GM18867 (cell line): ENCODE results near the gene APEH.
"Not testable (repeated sequence)": the region's sequence is repeated elsewhere in the genome, so short reads cannot be mapped to it uniquely, and the experiment has no call there.

Experiments
- ATAC-seq: cut with Tn5 transposase; IDR thresholded peaks from one replicate; pipeline ENCODE4 v1.9.1; 2021; ENCODE audit warnings: mild to moderate bottlenecking, moderate library complexity; ENCODE audit not compliant: unreplicated experiment

The APEH gene

DNA sequence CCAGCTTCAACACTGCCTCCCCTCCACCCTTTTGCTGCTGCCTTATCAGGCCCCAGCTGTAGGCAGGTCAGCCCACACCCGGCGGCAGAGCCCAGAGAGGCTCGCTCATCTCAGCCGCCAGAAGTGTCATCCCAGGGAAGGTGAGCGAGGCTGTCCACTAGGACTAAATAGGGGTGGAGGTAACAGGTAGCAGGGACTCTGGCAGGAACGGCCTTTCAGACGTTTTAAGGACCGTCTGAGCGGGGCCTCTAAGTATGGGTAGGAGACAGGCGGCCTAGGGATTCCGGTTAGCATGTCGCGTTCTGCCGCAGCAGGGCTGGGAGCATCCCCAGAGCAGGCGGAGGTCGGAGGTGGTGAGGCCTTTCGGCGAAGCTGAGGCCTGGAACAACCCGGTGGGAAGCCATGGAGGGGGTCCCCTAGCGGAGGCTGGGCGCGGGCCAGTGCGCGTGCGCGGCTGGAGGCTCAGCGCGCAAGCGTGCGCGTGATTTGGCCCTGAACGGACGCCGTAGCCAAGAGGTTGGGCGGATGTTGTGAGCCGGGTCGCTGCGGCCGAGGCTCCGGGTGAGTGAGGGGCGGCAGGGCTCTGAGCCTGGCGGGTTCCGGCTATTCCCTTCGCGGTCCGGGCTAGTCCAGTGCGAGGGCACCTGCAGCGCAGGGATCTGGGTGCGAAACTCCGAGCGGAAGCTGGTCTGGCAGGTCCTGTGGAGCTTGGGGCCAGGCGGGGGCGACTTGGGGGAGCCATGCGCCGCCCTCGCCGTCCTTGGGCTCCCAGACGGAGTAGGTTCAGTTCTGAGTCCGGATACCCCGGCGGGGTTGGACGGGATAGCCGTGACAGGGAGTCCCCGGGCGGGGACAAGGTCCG is 15.1 kb downstream of the APEH start, which contains the start of the genes MST1 and RNF123:
TSS of gene MST1 (minus strand) at position 429 of the 862 bp plus-strand sequence. CDS start 783 bp downstream, outside the sequence.
TSS of gene RNF123 (plus strand) at position 512 of the 862 bp plus-strand sequence. CDS start 1,609 bp downstream, outside the sequence.
- peak; percentile 56 for ATAC-seq

DNA sequence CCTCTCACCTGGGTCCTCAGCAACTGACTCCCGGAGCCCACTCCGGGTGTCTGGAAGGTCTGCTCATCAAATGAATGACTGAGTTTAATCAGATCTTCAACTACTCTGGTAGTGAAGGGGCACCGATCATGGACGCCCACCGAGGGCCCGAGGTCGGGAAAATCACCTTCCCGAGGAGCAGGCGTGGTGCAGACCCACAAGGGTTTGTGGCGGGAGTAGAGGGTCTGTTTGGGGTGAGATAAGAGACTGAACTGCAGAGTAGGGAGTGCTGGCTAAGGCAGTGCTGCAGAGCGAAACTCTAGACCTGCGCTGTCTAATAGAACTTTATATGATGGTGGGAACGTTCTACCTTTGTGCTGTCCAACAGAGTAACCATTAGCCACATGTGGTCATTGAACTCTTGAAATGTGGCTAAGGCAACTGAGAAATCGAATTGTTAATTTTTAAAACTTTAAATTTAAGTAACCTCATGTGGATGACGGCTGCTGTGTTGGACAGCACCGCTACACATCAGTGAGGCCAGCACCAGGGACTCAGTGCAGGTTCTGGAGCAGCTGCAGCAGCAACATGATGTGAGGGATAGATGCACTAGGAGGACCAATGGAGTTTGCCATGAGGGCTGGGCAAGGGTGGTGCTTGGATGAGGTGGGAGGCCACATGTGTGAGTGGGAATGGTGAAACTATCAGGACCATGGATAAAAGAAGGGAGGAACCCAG is 15.9 kb downstream of the APEH start:
- ATAC-seq = not testable (repeated sequence)

DNA sequence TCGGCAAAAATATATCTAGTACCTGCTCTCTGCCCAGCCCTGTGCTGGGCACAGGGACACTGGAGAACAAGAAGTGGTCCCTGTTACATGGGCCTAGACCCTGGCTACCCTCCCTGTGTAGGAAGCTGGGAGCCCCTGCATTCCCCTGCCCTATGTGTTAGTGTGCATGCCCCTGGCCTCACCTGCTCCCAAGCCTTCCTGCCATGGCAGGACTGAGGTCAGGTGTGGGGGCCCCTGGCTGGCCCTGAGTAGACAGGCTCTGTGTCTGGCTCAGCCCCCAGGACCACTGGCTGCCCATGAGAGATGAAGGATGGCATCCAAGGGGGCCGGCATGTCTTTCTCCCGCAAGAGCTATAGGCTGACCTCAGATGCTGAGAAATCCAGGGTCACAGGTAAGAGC is 16.7 kb downstream of the APEH start:
- not testable (repeated sequence) for ATAC-seq

DNA sequence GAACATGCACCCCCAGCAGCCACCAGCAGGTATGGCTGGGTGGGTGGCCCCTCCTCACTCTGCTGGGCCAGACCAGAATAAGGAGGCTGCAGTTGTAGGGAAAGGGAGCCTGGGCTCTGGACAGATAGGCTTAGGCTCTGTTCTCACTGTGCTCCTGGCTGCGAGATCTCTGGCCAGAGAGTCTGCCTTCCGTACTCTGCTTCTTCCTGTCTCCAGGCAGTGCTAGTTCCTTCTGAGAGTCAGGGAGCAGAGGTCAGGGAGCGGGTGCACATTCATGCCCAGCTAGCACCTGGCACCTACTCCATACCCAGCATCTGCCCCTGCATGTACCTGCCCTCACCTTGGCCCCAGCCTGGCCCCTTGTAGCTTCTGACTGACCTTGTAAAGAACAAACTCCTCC is 17.3 kb downstream of the APEH start:
- ATAC-seq = not testable (repeated sequence)

DNA sequence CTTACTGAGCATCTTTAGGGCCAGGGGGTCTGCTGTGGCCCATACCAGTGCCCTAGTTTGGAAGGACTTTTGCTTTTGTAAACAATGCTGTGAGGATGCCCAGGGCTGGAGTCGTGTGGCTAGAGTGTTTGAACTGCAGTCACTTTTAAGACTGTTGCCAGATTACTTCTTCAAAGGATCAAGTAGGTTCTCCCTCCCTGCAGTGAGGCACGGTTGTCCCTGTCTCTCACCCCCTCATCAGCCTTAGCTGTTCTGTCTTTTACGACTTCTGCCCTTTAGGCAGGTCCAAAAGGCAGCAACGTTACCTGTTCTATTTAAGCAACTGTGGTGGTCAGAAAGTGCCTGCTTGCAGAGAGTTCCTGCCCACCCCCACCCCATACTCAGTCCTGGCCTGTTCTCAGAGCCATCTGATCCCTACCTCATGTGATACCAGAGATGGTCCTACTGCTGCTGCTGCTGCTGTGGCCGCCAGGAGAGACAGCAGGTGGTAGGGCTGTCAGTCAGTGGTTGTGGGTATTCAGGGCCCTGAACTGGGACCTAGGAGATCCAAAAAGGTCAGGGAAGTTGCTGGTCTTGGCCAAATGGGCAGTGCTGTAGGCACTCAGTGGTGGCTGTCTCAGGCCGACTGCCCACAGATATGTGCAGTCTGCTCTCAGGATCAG is 20.4 kb downstream of the APEH start:
- ATAC-seq = not testable (repeated sequence)

DNA sequence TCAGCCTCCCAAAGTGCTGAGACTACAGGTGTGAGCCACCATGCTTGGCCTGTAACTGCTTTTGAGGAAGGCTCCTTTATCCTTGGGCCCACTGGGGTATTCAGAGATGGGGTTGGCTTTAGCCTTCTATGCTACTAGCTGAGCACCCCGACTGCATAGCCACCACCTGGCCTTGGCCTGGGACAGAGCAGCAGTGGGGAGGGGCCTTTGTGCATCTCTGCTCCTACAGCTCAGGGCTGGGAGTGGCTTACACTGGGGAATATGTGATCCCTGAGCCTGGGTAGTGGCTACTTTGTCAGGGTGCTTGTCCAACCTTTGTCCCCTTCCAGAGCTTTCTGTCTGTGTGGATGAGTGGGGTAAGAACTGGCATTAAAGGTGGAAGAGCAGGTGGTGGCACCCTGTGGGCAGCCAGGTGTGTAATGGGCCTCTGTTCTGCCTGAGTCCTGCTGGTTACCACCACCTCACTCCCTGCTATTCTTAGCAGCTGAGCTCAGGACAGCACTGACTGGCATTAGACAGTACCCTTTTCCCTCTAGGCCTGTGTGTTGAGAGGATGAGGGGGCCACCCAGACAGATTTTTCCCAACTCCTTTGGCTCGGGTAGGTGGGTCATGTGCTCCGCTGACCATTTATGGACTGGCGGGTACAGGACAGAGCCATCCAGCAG is 21.3 kb downstream of the APEH start:
- not testable (repeated sequence) for ATAC-seq

DNA sequence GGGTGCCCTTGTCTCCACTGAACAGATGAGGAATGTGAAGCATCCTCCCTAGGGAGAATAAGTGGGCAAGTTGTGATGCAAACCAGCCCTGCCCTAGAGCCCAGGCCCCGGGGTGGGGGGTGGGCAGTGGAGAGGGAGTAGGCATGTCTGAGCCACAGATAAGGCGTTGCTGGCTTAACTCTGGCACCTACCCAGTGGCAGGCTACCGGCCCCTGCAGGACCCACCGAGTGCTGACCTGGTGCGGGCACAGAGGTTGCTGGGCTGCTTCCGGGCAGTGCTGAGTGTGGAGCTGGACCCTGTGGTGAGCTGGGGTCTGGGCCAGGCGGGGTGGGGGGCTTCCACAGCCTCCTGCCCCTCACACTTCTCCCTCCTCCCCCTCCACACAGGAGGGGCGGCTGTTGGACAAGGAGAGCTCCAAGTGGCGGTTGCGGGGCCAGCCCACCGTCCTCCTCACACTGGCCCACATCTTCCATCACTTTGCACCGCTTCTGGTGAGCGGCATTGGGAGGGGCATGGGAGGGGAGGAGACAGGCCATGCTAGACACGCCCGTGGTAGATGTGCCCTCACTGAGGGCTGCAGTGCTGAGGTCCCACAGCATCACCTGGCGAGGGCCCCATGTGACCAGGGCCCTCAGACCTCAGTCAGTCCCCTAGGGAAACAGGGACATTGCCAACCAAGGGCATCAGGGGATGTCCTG is 25.3 kb downstream of the APEH start:
- ATAC-seq = no peak

DNA sequence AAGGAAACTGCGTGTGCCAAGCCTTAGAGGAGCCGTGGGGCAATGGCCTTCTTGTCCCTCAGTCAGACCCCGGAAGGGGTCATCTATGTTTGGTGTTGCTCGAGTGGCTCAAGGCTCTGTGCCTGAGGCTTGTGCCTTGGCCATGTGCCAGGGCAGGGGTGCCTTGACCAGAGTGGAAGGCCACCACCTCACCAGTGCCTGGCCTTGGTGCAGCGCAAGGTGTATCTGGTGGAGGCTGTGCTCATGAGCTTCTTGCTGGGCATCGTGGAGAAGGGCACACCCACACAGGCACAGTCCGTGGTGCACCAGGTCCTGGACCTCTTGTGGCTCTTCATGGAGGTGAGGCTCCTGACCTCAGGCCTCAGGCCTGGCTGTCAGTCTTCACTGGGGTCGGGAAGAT is 25.9 kb downstream of the APEH start:
- ATAC-seq = no peak

DNA sequence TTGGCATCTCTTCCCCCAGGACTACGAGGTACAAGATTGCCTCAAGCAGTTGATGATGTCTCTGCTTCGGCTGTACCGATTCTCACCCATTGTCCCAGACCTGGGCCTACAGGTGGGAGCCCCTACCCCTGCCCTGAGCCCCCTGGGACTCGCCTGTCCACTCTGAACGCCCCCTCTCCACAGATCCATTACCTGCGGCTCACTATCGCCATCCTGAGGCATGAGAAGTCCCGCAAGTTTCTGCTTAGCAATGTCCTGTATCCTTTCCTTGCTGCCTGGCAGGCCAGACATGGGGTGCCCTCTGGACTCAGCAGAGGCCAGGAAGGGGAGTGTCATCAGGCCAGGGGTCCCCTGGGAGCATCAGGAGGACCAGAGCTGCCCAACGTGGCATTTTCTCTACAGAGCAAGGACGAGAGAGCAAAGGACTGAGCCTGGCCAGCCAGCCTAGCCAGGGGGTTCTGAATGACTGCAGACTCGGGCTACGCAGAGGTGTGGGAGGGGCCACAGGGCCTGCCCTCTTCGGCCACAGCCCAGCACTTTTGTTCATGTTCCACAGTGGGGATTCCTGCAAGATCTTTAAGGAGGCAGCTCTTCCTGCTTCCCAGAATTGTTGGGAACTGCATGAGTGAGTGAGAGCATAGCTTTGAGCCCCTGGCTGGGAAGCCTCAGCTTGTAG is 26.4 kb downstream of the APEH start:
- no peak for ATAC-seq

DNA sequence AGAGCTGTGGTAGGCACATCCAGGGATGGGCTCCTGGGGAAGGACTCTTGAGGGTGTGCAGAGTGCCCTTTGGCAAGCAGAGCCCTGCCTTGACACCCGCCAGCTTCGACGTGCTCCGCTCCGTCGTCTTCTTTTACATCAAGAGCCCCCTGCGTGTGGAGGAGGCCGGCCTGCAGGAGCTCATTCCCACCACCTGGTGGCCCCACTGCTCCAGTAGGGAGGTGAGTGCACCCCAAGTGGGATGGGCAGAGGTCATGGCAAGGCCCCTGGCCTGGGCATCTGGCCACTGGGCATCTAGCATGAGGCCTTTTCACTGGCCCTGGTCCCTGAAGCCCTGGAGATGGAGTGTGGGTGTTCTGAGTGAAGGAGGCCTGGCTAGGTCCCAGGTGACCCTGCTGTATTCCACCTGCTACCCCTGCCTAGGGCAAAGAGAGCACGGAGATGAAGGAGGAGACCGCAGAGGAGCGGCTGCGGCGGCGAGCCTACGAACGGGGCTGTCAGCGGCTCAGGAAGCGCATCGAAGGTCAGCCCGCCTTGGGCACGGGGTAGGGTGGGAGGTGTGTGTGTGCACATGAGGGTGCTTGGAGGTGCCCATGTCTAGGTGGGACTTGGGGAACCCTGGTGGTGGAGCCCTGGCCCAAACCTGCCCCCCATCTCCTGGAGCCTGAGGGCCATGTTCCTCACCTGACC is 27.4 kb downstream of the APEH start:
- no peak for ATAC-seq

DNA sequence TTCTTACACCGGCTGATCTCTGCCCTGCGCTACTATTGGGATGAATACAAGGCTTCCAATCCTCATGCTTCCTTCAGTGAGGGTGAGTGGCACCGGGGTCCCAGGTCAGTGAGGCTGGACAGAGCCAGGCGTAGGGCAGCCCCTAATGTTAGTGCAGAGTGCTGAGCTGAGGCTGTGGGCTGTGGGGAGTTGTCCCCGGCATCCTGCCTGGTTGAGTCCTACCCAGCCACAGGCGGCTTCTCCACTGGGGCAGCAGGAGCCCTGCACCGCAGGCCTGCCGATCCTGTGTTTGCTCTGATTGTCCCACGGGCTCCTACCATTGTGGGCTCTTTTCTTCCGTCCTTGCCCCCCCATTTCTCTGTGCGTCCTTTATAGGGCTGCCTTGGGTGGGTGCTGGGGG is 28.5 kb downstream of the APEH start:
- ATAC-seq = no peak

DNA sequence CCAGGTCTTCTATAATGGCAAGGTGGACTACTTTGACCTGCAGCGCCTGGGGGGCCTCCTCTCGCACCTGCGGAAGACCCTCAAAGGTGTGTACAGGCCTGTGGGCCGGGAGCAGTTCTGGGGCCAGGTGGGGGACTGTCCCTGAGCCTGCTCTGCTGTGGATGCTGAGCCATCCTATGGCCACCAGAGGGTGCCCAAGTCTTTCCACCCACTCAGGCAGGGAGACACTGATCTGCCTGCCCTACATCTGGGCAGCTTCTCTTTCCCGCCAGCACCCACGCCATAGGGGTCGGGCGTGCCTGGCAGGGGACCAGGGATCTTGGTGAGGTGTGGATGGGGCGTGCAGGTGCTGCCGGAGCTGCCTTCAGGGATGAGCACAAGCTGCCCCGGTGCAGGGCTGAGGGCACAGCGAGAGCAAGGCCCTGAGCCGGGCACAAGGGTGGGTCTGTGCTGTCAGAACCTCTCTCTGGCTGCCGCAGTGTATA is 29.3 kb downstream of the APEH start:
- peak; percentile 71 for ATAC-seq

DNA sequence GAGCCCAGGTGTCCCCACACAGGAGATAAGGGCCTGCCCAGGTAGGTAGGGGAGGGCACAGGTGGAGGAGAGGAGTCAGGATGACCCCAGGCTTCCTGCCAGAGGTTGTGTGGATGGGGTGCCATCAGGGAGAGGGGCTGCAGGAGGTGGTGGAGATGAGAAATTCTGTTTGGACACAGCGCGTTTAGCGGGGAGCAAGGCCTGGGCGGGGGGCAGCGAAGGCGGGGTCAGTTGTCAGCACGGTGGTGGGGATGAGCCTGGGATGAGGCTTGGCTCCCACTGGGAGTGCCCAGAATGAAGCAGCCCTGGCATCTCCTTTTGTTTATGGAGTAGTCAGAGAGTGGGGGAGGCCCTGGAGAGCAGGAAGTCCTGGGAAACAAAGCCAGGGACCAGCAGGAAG is 29.8 kb downstream of the APEH start:
- ATAC-seq = no peak

DNA sequence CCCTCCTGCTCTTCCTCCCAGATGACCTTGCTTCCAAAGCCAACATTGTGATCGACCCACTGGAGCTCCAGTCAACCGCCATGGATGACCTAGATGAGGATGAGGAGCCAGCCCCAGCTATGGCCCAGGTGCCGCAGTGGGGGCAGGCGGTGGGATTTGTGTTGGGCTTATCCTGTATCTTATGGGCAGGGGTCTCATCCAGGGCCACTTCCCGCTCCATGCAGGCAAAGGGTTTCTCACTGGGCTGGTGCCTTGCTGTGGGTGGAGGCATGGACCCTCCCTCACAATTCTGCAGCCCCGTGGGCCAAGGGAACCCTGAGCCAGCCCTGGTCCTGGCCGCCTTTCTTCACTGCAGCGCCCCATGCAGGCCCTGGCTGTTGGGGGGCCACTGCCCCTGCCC is 30.5 kb downstream of the APEH start:
- no peak for ATAC-seq

DNA sequence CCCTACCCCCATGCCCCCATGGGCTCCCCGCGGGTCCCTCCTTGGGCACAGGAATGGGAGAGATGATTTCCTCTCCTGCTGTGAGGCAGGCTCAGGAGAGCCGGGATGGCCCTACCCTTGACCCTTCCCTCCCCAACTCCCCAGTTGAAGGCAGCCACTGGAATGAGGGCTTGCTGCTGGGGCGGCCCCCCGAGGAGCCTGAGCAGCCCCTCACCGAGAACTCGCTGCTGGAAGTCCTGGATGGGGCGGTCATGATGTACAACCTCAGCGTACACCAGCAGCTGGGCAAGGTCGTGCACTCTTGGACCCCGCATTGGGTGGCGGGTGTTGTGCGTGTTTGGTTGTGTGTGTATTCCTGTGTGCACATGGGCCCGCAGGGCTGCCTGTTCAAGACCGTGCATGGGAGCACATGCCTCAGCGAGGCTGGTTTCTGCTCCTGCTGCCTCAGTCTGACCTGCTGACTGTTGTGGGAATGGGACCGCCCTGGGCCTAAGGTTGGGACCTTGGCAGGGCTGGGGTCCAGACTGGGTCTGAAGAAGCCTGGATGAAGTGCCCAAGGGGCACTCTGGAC is 31.3 kb downstream of the APEH start:
- no peak for ATAC-seq

DNA sequence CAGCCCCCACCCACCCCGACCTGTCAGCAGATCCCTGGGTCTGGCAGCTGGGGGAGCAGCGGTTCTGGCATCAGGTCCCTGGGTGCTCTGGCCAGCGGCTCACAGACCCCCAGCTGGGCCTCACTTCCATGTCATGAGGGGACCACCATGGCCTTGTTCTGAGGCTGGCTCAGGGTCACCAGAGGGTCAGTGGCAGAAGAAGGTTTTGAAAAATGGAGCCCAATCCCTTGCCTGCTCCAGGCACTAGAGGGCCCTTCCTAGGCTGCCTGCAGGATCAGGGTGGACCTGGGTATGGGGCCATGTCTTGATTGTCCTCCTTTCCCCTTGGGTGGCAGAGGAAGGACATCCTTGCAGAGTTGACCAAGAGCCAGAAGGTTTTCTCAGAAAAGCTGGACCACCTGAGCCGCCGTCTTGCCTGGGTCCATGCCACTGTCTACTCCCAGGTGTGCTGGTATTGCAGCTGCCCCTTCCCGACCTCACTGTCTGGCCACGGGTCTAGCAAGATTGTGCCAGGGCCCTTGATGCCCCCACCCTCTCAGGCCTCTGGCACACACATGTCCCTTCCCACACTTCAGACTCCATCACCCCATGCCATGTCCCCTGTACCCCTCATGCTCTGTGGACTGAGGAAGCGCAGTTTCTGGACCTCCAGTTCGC is 32.4 kb downstream of the APEH start:
- no peak for ATAC-seq

DNA sequence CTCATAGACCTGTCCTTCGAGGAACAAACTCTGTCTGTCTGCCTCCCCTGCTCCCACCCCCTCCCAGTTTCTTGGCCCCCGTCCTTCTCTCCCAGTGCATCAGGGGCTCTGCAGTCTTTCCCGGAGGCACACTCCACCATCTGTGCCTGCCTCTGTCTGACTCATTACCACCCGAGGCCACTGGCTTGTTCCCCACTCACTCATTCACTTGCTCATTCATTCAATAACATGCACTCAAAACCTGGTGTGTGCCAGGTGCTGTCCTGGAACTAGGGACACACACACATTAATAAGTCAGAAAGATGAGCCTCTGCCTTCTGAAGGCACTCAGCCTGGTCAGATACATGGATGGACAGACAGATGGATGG is 32.9 kb downstream of the APEH start:
- no peak for ATAC-seq

DNA sequence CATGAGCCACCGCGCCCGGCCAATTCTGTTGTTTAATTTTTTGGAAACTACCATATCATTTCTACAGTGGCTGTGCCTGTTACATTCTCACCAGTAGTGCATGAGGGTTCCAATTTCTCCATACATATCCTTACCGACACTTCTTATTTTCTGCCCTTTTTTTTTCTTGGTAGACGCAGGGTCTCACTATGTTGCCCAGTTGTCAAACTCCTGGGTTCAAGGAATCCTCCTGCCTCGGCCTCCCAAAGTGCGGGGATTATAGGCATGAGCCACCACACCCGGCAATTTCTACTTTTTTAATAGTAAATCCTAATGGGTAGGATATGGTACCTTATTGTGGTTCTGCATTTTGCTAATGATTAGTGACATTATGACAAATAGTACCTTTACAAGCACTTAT is 35.7 kb downstream of the APEH start:
- ATAC-seq = no peak
